Measurements from ENCODE around the gene PRKN.

PRKN gene

GRCh38 chr6:162435071-162435470 is 292.5 kb downstream of the PRKN start:
- TF ChIP-seq CTCF (IDR thresholded peaks at IDR 0.05; ENCODE audit: low read depth, low read length): no peak
- H3K4me3 ChIP-seq (ENCODE audit: low read depth, low read length): no peak overlapping the region

- no peak for TF ChIP-seq CTCF (IDR thresholded peaks at IDR 0.05; ENCODE audit: low read depth, low read length)
- no peak overlapping the region for H3K4me3 ChIP-seq (ENCODE audit: low read depth, low read length)
Observed at GRCh38 chr6:162421004-162421403, 306.6 kb downstream of the PRKN start.

- no peak for TF ChIP-seq CTCF (IDR thresholded peaks at IDR 0.05; ENCODE audit: low read depth, low read length)
- no peak overlapping the region for H3K4me3 ChIP-seq (ENCODE audit: low read depth, low read length)
Observed at GRCh38 chr6:162416831-162417537, 310.6 kb downstream of the PRKN start.

- no peak for TF ChIP-seq CTCF (IDR thresholded peaks at IDR 0.05; ENCODE audit: low read depth, low read length)
- no peak overlapping the region for H3K4me3 ChIP-seq (ENCODE audit: low read depth, low read length)
Observed at GRCh38 chr6:162416307-162416706, 311.3 kb downstream of the PRKN start.

GRCh38 chr6:162409741-162410691 is 317.6 kb downstream of the PRKN start:
- no peak for TF ChIP-seq CTCF (IDR thresholded peaks at IDR 0.05; ENCODE audit: low read depth, low read length)
- no peak overlapping the region for H3K4me3 ChIP-seq (ENCODE audit: low read depth, low read length)

- TF ChIP-seq CTCF (IDR thresholded peaks at IDR 0.05; ENCODE audit: low read depth, low read length): no peak
- no peak overlapping the region for H3K4me3 ChIP-seq (ENCODE audit: low read depth, low read length)
Observed at GRCh38 chr6:162408826-162409535, 318.6 kb downstream of the PRKN start.

Data from WI38 (cell line).